ENCODE measurements around the gene OSCP1. TPM values are rescaled to one million over a fixed set of nuclear protein-coding genes. Genes with fewer than 3 reads are reported as not detected.

OSCP1 gene
- total RNA-seq, 4 donors from 2014 or later, result 8.2 to 10.8 (median 9.6) TPM

DNA sequence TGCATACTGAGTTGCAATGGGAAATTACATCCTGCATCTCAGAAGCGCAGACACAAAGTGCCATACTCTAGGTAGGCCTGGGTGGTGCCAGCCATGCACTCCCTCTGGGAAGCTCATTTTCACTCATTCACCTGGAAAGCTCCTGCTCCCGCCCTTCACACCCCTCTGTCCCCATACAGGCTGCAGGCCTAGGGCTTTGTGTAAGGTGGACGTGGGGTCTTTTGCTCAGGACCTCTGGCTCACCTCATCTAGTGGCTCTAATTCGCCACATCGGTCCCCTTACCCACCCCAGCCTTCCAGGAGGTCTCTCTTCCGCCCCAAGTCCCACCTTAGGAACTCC, 13.2 kb upstream of the OSCP1 start:
- intact Hi-C loops (cut with DNase I), result no loop called here
- H3K27ac ChIP-seq (replicated peaks in 1 of 4), result peak overlapping the region in 3 of 4 donors; percentile 86 to 95 (median 93)
- no peaks in the 10 kb centered on the region for H3K27me3 ChIP-seq
- peaks cover 13 to 29% (median 24%) of the 10 kb centered on the region in 4 donors for H3K4me1 ChIP-seq
- peaks cover 17 to 40% (median 37%) of the 10 kb centered on the region in 4 donors for H3K36me3 ChIP-seq
- peak overlapping the region; percentile 70 to 79 (median 75) for H3K4me3 ChIP-seq
- H3K9me3 ChIP-seq, result no peaks in the 10 kb centered on the region
- TF ChIP-seq POLR2AphosphoS5 (IDR thresholded peaks at IDR 0.05), result no peak
- TF ChIP-seq, protein P1, sequence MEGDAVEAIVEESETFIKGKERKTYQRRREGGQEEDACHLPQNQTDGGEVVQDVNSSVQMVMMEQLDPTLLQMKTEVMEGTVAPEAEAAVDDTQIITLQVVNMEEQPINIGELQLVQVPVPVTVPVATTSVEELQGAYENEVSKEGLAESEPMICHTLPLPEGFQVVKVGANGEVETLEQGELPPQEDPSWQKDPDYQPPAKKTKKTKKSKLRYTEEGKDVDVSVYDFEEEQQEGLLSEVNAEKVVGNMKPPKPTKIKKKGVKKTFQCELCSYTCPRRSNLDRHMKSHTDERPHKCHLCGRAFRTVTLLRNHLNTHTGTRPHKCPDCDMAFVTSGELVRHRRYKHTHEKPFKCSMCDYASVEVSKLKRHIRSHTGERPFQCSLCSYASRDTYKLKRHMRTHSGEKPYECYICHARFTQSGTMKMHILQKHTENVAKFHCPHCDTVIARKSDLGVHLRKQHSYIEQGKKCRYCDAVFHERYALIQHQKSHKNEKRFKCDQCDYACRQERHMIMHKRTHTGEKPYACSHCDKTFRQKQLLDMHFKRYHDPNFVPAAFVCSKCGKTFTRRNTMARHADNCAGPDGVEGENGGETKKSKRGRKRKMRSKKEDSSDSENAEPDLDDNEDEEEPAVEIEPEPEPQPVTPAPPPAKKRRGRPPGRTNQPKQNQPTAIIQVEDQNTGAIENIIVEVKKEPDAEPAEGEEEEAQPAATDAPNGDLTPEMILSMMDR (IDR thresholded peaks at IDR 0.05), result no peak
- no peak for TF ChIP-seq POLR2A (IDR thresholded peaks at IDR 0.05; ENCODE audit: low read depth)
- no peak for TF ChIP-seq EP300 (IDR thresholded peaks at IDR 0.05)
- 80% methylated on average over 1 of the region's 6 CpGs for WGBS
- no peak for DNase-seq (ENCODE audit: extremely low spot score)

DNA sequence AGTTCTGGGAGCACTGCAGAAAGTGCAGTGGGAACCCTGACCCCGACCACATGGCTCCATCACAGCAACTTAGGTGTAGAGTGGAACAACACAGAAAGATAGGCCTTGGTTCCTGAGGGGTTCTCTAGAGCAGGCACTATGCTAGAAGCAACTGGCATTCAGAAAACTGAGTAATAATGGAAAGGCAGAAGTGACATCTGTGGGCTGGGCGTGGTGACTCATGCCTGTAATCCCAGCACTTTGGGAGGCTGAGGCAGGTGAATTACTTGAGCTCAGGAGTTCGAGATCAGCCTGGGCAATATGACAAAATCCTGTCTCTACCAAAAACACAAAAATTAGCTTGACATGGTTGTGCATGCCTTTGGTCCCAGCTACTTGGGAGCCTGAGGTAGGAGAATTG, 8.7 kb upstream of the OSCP1 start:
- no peaks in the 10 kb centered on the region for H3K27me3 ChIP-seq
- no peak for TF ChIP-seq EP300 (IDR thresholded peaks at IDR 0.05)
- TF ChIP-seq POLR2A (IDR thresholded peaks at IDR 0.05; ENCODE audit: low read depth), result no peak
- no peak for TF ChIP-seq POLR2AphosphoS5 (IDR thresholded peaks at IDR 0.05)
- TF ChIP-seq, protein P1 (IDR thresholded peaks at IDR 0.05), result no peak
- no peak overlapping the region for H3K4me3 ChIP-seq
- peaks cover 49 to 82% (median 76%) of the 10 kb centered on the region in 4 donors for H3K36me3 ChIP-seq
- no peak for DNase-seq (ENCODE audit: extremely low spot score)
- no peaks in the 10 kb centered on the region for H3K9me3 ChIP-seq
- H3K4me1 ChIP-seq, result peaks cover 13 to 21% (median 20%) of the 10 kb centered on the region in 4 donors
- intact Hi-C loops (cut with DNase I), result no loop called here
- no peak overlapping the region for H3K27ac ChIP-seq (replicated peaks in 1 of 4)
- WGBS, result 79% methylated on average over 3 of the region's 3 CpGs

DNA sequence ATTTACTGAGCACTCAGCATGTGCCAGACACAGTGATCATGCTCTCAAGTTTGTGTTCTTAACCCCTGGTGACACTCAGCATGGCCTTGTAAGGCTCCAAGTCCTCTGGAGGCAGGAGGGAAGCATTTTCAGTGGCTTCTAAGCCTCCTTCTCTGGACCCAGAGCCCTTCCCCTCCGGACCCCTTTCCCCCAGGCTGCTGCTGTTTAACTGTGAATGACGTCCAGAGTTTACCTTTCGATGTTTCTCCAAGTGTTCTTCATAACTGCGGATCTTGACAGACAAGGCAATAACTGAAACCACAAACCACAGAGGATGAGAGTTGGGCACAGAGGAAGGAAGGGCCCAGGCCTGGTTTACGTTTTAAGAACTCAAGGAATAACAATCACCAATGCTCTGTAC, 7.4 kb upstream of the OSCP1 start:
- peaks cover 49 to 82% (median 77%) of the 10 kb centered on the region in 4 donors for H3K36me3 ChIP-seq

DNA sequence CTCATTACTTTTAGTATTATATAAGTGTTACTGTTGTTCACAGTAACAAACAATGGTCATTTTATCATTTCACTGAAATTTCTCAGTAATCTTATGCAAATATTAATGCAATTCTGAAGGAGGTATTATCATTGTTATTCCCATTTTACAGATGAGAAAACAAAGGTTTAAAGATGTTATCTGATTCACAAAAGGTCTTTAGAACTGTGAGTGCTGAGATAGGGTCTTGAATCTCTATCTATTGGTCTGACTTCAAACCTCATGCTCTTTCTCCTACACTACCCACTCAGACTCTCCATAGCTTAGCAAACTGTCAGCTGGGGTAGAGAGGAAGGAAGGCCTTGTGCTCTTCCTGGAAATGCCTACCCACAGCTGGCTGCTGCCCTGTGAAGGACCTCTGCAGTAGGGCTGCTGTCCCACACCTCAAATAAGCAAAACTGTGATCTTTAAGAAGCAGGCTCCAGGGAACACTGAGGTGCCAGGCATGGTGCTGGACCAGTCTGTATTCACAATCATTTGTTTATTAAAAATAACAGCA, 6.2 kb upstream of the OSCP1 start:
- intact Hi-C loops (cut with DNase I), result no loop called here
- no peaks in the 10 kb centered on the region for H3K9me3 ChIP-seq
- no peak overlapping the region for H3K4me3 ChIP-seq
- H3K36me3 ChIP-seq, result peaks cover 48 to 72% (median 70%) of the 10 kb centered on the region in 4 donors
- H3K4me1 ChIP-seq, result peaks cover 0 to 2% (median 0%) of the 10 kb centered on the region in 4 donors
- H3K27me3 ChIP-seq, result no peaks in the 10 kb centered on the region
- TF ChIP-seq POLR2AphosphoS5 (IDR thresholded peaks at IDR 0.05) (no peak), POLR2A (IDR thresholded peaks at IDR 0.05; ENCODE audit: low read depth) (no peak), EP300 (IDR thresholded peaks at IDR 0.05) (no peak)
- TF ChIP-seq, protein P1 (IDR thresholded peaks at IDR 0.05), result no peak
- no peak overlapping the region for H3K27ac ChIP-seq (replicated peaks in 1 of 4)
- DNase-seq (ENCODE audit: extremely low spot score), result no peak

More for the DNA sequence above, 7.4 kb upstream of the OSCP1 start:
- Histone ChIP-seq H3K27ac (replicated peaks in 1 of 4) (no peak overlapping the region), H3K9me3 (no peaks in the 10 kb centered on the region), H3K4me1 (peaks cover 3 to 11% (median 10%) of the 10 kb centered on the region in 4 donors), H3K4me3 (no peak overlapping the region), H3K27me3 (no peaks in the 10 kb centered on the region)
- TF ChIP-seq EP300 (IDR thresholded peaks at IDR 0.05), result no peak
- TF ChIP-seq POLR2AphosphoS5 (IDR thresholded peaks at IDR 0.05), result no peak
- TF ChIP-seq, protein P1 (IDR thresholded peaks at IDR 0.05), result no peak
- TF ChIP-seq POLR2A (IDR thresholded peaks at IDR 0.05; ENCODE audit: low read depth), result no peak
- 72% methylated on average over 5 of the region's 5 CpGs for WGBS
- intact Hi-C loops (cut with DNase I), result no loop called here
- DNase-seq (ENCODE audit: extremely low spot score), result no peak

DNA sequence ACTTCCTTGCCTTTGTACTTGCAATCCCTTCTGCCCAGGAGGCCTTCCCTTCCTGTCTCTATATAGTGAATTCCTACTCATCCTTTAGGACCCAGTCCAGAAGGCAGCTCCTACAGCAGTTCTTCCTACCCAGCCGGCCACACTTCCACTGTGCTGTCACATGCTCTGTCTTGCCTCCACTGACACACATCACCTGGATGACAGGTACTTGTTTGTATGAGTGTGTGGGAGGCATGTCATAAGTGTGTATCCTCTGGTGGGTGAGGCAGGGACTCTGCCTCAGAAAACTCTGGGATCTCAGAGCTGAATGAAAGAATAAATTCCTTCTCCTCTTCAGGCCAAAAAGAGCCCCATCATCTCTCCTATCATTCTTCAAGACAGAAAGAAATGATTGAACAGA, 5.1 kb upstream of the OSCP1 start:
- WGBS, result 92% methylated on average over 1 of the region's 1 CpG
- TF ChIP-seq, protein P1 (IDR thresholded peaks at IDR 0.05), result no peak
- TF ChIP-seq EP300 (IDR thresholded peaks at IDR 0.05) (no peak), POLR2A (IDR thresholded peaks at IDR 0.05; ENCODE audit: low read depth) (no peak), POLR2AphosphoS5 (IDR thresholded peaks at IDR 0.05) (no peak)
- no peak overlapping the region for H3K4me3 ChIP-seq
- H3K27me3 ChIP-seq, result no peaks in the 10 kb centered on the region
- H3K9me3 ChIP-seq, result no peaks in the 10 kb centered on the region
- H3K4me1 ChIP-seq, result peaks cover 0 to 9% (median 7%) of the 10 kb centered on the region in 4 donors
- intact Hi-C loops (cut with DNase I), result no loop called here
- H3K27ac ChIP-seq (replicated peaks in 1 of 4), result no peak overlapping the region
- DNase-seq (ENCODE audit: extremely low spot score), result no peak
- peaks cover 38 to 61% (median 59%) of the 10 kb centered on the region in 4 donors for H3K36me3 ChIP-seq

All from esophagus muscularis mucosa (tissue), 4 donors.